GM12878 (cell line): ENCODE data around the gene URI1. TPM values are rescaled to one million over a fixed set of nuclear protein-coding genes. Genes with fewer than 3 reads are reported as not detected.

Experiments
- ATAC-seq: fragments of 200-7000 bp; cut with Tn5 transposase; 3 replicates; pipeline ENCODE4 v1.9.1; 2020; ENCODE audit warnings: mild to moderate bottlenecking, moderate library complexity
- BruUV-seq: library from RNA; stranded (reverse); fragments of 400-500 nt; replicated peaks from 2 replicates; lab custom pipeline; 2021; lab: Mats Ljungman, UMichigan
- CTCF ChIA-PET: fragments of 300-600 bp; sonication (Branson Sonifier 250); formaldehyde crosslinking; extraction: SDS; loops from one replicate; lab custom pipeline; 2021; ENCODE audit warnings: inconsistent platforms; lab: Yijun Ruan, JAX
- POLR2A ChIA-PET: fragments of 350-600 bp; formaldehyde crosslinking; extraction: SDS; loops from one replicate; lab custom pipeline; 2021; ENCODE audit warnings: inconsistent platforms; lab: Charles Lee
- RAD21 ChIA-PET: fragments of 300-600 bp; sonication (Branson Sonifier 250); formaldehyde crosslinking; loops from one replicate; lab custom pipeline; 2023; ENCODE audit warnings: antibody characterized with exemption; ENCODE audit not compliant: unreplicated experiment; lab: Charles Lee
- SMC1A ChIA-PET: fragments of 300-600 bp; sonication (Branson Sonifier 250); formaldehyde crosslinking; loops from one replicate; lab custom pipeline; 2023; ENCODE audit not compliant: unreplicated experiment, uncharacterized antibody; lab: Charles Lee
- DNase-seq: peaks from one replicate; pipeline ENCODE4 v3.0.0-alpha.2; 2011; ENCODE audit warnings: low read depth, low spot score
- FAIRE-seq: peaks from 3 replicates; lab custom pipeline; 2011; peaks lifted over from hg19 to GRCh38; lab: Jason Lieb, UNC
- H2AFZ ChIP-seq: 2 replicates; pipeline ENCODE4 v1.6.0; 2011; ENCODE audit warnings: low read depth, low read length, control low read depth; ENCODE audit not compliant: control insufficient read depth
- H3K27ac ChIP-seq: 2 replicates; pipeline ENCODE4 v1.5.1; 2011; ENCODE audit warnings: control low read depth; ENCODE audit not compliant: control insufficient read depth, insufficient read depth
- H3K27me3 ChIP-seq, 2 experiments: replicated peaks in 1 of 2; 2 replicates each; pipeline versions ENCODE4 v1.6.0 to v1.6.1; 2011; ENCODE audit warnings: low read length in 1 of 2; ENCODE audit not compliant: control insufficient read depth in 2 of 2, insufficient read depth in 2 of 2
- H3K36me3 ChIP-seq, 2 experiments: 2 replicates each; pipeline ENCODE4 v1.5.1; 2011; ENCODE audit warnings: low read length in 1 of 2; ENCODE audit not compliant: control insufficient read depth in 2 of 2, insufficient read depth in 2 of 2
- H3K4me1 ChIP-seq: 2 replicates; pipeline ENCODE4 v1.6.1; 2011; ENCODE audit warnings: mild to moderate bottlenecking, low read length, moderate library complexity, mixed read lengths; ENCODE audit not compliant: control insufficient read depth, insufficient read depth
- H3K4me2 ChIP-seq: 2 replicates; pipeline ENCODE4 v1.6.0; 2011; ENCODE audit warnings: control low read depth; ENCODE audit not compliant: control insufficient read depth, insufficient read depth
- H3K4me3 ChIP-seq: fragments of 200-600 bp; sonication (generic); 2 replicates; pipeline ENCODE4 v1.5.1; 2016
- H3K79me2 ChIP-seq: 2 replicates; pipeline ENCODE4 v1.6.0; 2011; ENCODE audit warnings: low read length; ENCODE audit not compliant: control insufficient read depth, insufficient read depth
- H3K9ac ChIP-seq: 2 replicates; pipeline ENCODE4 v1.8.0; 2011; ENCODE audit warnings: low read length, control low read depth, mixed read lengths; ENCODE audit not compliant: control insufficient read depth, insufficient read depth
- H3K9me3 ChIP-seq: replicated peaks from 3 replicates; pipeline ENCODE4 v1.5.1; 2011; ENCODE audit warnings: mild to moderate bottlenecking, low read length; ENCODE audit not compliant: control insufficient read depth, insufficient read depth
- H4K20me1 ChIP-seq: 2 replicates; pipeline ENCODE4 v1.6.0; 2011; ENCODE audit not compliant: control insufficient read depth, insufficient read depth
- FOXM1 ChIP-seq: IDR thresholded peaks from 2 replicates; pipeline ENCODE4 v1.6.1; 2012; ENCODE audit warnings: low read depth, mild to moderate bottlenecking, inconsistent platforms, low read length, moderate library complexity
- IKZF2 ChIP-seq, 2 experiments: fragments of 450-650 bp; IDR thresholded peaks; 2 replicates each; pipeline ENCODE4 v1.6.1; 2017; ENCODE audit warnings: mild to moderate bottlenecking in 2 of 2, moderate library complexity in 2 of 2
- IRF4 ChIP-seq: IDR thresholded peaks from 2 replicates; pipeline ENCODE4 v1.6.1; 2011; ENCODE audit warnings: low read depth, low read length
- JUNB ChIP-seq: IDR thresholded peaks from 2 replicates; pipeline ENCODE4 v1.6.1; 2016; ENCODE audit warnings: antibody characterized with exemption, mild to moderate bottlenecking
- NR2C1 ChIP-seq: fragments of 450-650 bp; IDR thresholded peaks from 2 replicates; pipeline ENCODE4 v1.6.1; 2017; ENCODE audit warnings: antibody characterized with exemption, mild to moderate bottlenecking, moderate library complexity
- SIX5 ChIP-seq: IDR thresholded peaks from 2 replicates; pipeline ENCODE4 v1.6.1; 2011; ENCODE audit warnings: mild to moderate bottlenecking, low read depth, low read length, moderate library complexity; ENCODE audit not compliant: severe bottlenecking
- TAF1 ChIP-seq: IDR thresholded peaks from 2 replicates; pipeline ENCODE4 v1.6.1; 2011; ENCODE audit warnings: mild to moderate bottlenecking, low read depth, low read length, borderline replicate concordance
- TCF12 ChIP-seq: IDR thresholded peaks from 2 replicates; pipeline ENCODE4 v1.6.1; 2011; ENCODE audit warnings: low read depth, mild to moderate bottlenecking, low read length
- YBX1 ChIP-seq: fragments of 450-650 bp; IDR thresholded peaks from 2 replicates; pipeline ENCODE4 v1.6.1; 2016; ENCODE audit warnings: antibody characterized with exemption
- ZBTB40 ChIP-seq: fragments of 450-650 bp; IDR thresholded peaks from 2 replicates; pipeline ENCODE4 v1.6.1; 2016; ENCODE audit warnings: mild to moderate bottlenecking, moderate library complexity, borderline replicate concordance
- WGBS: methylation state at CpG from one replicate; pipeline ENCODE4 v1.1.6; 2016; ENCODE audit warnings: low lambda C conversion rate; ENCODE audit not compliant: insufficient replicate concordance, insufficient coverage; ENCODE audit errors: missing lambda C conversion rate; 5-methylcytosine and 5-hydroxymethylcytosine counted together
- in situ Hi-C: fragments of 300-500 bp; cut with MboI; formaldehyde crosslinking; loops from 9 replicates; pipeline ENCODE4 v1.14.3; 2018; ENCODE audit warnings: mixed read lengths
- intact Hi-C: fragments of 100-400 bp; cut with micrococcal nuclease; formaldehyde crosslinking; loops from one replicate; pipeline ENCODE4 v1.14.2; 2022; ENCODE audit not compliant: unreplicated experiment
- polyA plus RNA-seq, 11 experiments: library from polyadenylated mRNA; depleted of rRNA in 4 of 11; unstranded in 6 of 11; stranded (reverse) in 5 of 11; fragments of >200 nt; fragmentation: Nextera tagmentation in 4 of 11; fragmentation: Illumina TruSeq in 1 of 11; extraction: Ambion mirVana in 4 of 11; extraction: Trizol in 1 of 11; gene quantifications; 1 replicate in 1 of 11; 2 replicates in 10 of 11; pipeline versions ENCODE4 v1.2.1 to v1.2.3, GENCODE V29; 2011 to 2016; ENCODE audit warnings: inconsistent platforms in 2 of 11, missing spikeins in 2 of 11, low read depth in 1 of 11
- total RNA-seq, 4 experiments: library from RNA; depleted of rRNA in 3 of 4; stranded (reverse); fragments of >200 nt in 3 of 4; fragmentation: Illumina TruSeq in 1 of 4; extraction: Trizol in 1 of 4; gene quantifications; 2 replicates each; pipeline versions ENCODE4 v1.2.1 to v1.2.3, GENCODE V29; 2013 to 2021
- TF ChIP-seq, protein P1 (sequence below): fragments of 450-650 bp; formaldehyde crosslinking; IDR thresholded peaks from 2 replicates; pipeline ENCODE4 v1.4.0; 2020; ENCODE audit warnings: mild to moderate bottlenecking, moderate library complexity

URI1 gene
- total and polyA plus RNA-seq, 10 of the 15 experiments (the other 5 are each of a cell fraction or from before 2014, with no cell fraction given): 15.2 to 94.2 (median 47.9) TPM

- 0% methylated on average over 2 of the region's 2 CpGs for WGBS
- H3K4me2 ChIP-seq: no peak overlapping the region
- no peaks in the 10 kb centered on the region for H3K36me3 ChIP-seq
- SMC1A ChIA-PET: no interaction called here
- intact Hi-C loops: no loop called here
- no peak for ATAC-seq
- DNase-seq: no peak
- TF ChIP-seq FOXM1 (no peak), TAF1 (no peak), IRF4 (no peak), YBX1 (no peak), NR2C1 (no peak), IKZF2 (IDR thresholded peaks at IDR 0.05) (no peak), ZBTB40 (no peak), SIX5 (no peak), JUNB (no peak), TCF12 (no peak)
- TF ChIP-seq, protein P1, sequence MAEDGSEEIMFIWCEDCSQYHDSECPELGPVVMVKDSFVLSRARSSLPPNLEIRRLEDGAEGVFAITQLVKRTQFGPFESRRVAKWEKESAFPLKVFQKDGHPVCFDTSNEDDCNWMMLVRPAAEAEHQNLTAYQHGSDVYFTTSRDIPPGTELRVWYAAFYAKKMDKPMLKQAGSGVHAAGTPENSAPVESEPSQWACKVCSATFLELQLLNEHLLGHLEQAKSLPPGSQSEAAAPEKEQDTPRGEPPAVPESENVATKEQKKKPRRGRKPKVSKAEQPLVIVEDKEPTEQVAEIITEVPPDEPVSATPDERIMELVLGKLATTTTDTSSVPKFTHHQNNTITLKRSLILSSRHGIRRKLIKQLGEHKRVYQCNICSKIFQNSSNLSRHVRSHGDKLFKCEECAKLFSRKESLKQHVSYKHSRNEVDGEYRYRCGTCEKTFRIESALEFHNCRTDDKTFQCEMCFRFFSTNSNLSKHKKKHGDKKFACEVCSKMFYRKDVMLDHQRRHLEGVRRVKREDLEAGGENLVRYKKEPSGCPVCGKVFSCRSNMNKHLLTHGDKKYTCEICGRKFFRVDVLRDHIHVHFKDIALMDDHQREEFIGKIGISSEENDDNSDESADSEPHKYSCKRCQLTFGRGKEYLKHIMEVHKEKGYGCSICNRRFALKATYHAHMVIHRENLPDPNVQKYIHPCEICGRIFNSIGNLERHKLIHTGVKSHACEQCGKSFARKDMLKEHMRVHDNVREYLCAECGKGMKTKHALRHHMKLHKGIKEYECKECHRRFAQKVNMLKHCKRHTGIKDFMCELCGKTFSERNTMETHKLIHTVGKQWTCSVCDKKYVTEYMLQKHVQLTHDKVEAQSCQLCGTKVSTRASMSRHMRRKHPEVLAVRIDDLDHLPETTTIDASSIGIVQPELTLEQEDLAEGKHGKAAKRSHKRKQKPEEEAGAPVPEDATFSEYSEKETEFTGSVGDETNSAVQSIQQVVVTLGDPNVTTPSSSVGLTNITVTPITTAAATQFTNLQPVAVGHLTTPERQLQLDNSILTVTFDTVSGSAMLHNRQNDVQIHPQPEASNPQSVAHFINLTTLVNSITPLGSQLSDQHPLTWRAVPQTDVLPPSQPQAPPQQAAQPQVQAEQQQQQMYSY: no peak
- TF ChIP-seq, all 136 proteins: peak for 0
- H3K79me2 ChIP-seq: no peaks in the 10 kb centered on the region
- no peak overlapping the region for H3K27ac ChIP-seq
- H3K27me3 ChIP-seq: no peaks in the 10 kb centered on the region
- H3K4me1 ChIP-seq: no peaks in the 10 kb centered on the region
- BruUV-seq: no TSS peak
- in situ Hi-C loops: no loop called here
- CTCF ChIA-PET: interaction anchor here (0.6 to 1.6 kb wide), 2 partner anchors 11 to 186 kb away, joined by 3 read pairs; no protein-coding TSS in a partner anchor
- no peak overlapping the region for H3K4me3 ChIP-seq
- RAD21 ChIA-PET: no interaction called here
- H3K9ac ChIP-seq: no peak overlapping the region
- no peak overlapping the region for H2AFZ ChIP-seq
- no peaks in the 10 kb centered on the region for H4K20me1 ChIP-seq
- H3K9me3 ChIP-seq: peaks cover 2% of the 10 kb centered on the region; the same call in 1 of the 3 replicates
- no peak for FAIRE-seq
- POLR2A ChIA-PET: no interaction called here
Measured at GRCh38 chr19:29904017-29904416, 38.0 kb upstream of the URI1 start.
